Subcutaneous abdominal adipose tissue (tissue), 5 donors: ENCODE results near the gene VGLL4.

Source experiments
- H3K27ac ChIP-seq: one replicate; pipeline ENCODE4 v1.7.0; 2013; ENCODE audit warnings: low read depth, mild to moderate bottlenecking, inconsistent platforms, low read length, moderate library complexity
- H3K27me3 ChIP-seq, 5 donors: one replicate each; pipeline ENCODE4 v1.7.0; 2013; ENCODE audit warnings: low read length in 5 of 5, inconsistent platforms in 1 of 5; ENCODE audit not compliant: control insufficient read depth in 5 of 5, insufficient read depth in 4 of 5
- H3K36me3 ChIP-seq, 5 donors: one replicate each; pipeline ENCODE4 v1.7.0; 2013; ENCODE audit warnings: low read length in 5 of 5; ENCODE audit not compliant: control insufficient read depth in 5 of 5, insufficient read depth in 5 of 5
- H3K4me1 ChIP-seq, 5 donors: one replicate each; pipeline ENCODE4 v1.7.0; 2013; ENCODE audit warnings: low read length in 5 of 5, mild to moderate bottlenecking in 3 of 5, moderate library complexity in 1 of 5; ENCODE audit not compliant: control insufficient read depth in 5 of 5, insufficient read depth in 5 of 5
- H3K4me3 ChIP-seq, 5 donors: one replicate each; pipeline ENCODE4 v1.7.0; 2013; ENCODE audit warnings: low read length in 5 of 5, low read depth in 1 of 5
- H3K9ac ChIP-seq, 5 donors: one replicate each; pipeline ENCODE4 v1.7.0; 2013; ENCODE audit warnings: low read length in 5 of 5, mild to moderate bottlenecking in 4 of 5, moderate library complexity in 3 of 5
- H3K9me3 ChIP-seq, 5 donors: one replicate each; pipeline ENCODE4 v1.7.0; 2013; ENCODE audit warnings: low read length in 5 of 5; ENCODE audit not compliant: control insufficient read depth in 5 of 5
- donor health status: healthy.
- donor health status: healthy.
- donor health status: healthy.
- donor health status: healthy.
- donor health status: healthy.

VGLL4 gene

DNA sequence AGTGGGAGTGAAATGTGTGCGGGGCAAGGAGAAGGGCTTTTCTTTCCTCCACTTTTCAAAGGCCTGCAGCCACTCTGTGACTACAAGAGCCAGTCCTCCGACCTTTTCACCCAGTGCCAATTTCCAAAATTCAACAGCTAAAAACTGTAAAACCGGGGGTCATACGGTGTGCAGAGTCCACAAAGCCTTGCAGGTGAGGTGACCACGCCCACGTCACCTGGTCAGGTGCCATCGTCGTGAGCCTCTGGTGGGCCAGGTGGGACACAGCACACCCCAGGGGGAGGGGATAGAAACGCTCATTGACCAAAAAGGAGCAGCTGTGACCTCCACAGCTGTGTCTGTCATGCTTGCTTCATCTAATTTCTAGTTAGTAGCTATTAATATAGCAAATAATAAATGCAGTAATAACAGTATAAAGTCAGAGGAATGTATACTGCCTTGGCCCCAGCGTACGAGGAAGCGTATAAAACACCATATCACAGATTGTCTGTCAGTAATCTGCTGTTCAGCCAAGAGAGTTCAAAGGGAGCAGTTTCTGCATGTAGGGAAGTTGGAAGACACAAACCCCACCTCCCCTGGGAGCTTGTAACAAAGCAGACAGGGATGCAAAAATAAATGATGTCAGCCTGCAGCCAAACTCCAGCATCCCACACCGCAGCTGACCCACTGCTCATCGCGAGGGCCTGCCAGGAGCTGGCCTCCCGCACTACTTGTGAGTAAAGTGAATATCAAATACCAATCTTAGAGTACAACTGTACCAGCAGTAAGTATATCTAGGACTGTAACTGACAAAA, 86.7 kb downstream of the VGLL4 start:
- Histone ChIP-seq H3K4me3 (no peak overlapping the region), H3K4me1 (peaks cover 0 to 50% (median 38%) of the 10 kb centered on the region in 5 donors), H3K27ac (no peak overlapping the region), H3K27me3 (no peaks in the 10 kb centered on the region), H3K9ac (peak overlapping the region in 1 of 5 donors; percentile 1), H3K9me3 (no peaks in the 10 kb centered on the region), H3K36me3 (peaks cover 0 to 69% (median 58%) of the 10 kb centered on the region in 5 donors)

DNA sequence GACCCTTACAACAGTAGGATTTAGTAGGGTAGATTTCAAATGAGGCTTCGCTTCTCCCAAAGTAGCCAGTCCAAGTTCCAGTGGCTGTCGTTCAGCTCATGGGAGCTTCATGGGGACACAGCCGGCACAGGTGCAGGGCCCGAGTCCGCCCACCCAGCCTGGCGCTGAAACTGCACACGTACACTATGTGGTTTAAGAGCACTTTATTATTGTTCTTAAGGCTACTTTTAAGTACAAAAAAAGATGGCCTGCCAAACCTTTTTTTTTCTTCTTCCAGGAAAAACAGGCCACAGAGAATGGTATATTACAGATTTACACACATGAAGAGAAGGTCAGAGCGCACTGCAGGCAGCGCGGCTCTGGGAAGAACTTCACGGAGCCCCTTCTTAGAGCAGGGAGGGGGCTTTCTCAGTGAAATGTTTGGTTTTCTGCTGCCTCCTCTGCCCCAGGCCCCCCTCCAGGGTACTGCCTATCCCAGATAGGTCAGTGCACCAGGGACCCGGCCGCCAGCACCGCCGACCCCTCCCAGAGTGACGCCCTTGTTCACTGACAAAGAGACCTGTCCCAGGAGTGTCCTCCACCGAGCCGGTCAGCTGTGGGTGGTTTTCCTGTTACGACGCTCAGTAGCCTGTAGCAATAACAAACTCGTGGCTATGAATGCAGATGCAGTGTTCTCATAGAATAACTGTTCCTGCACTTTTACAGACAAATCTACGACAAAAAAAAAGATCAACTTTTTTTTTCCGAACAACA, 87.7 kb downstream of the VGLL4 start:
- H3K27ac ChIP-seq, result peak overlapping the region; percentile 6
- H3K36me3 ChIP-seq, result peaks cover 0 to 64% (median 54%) of the 10 kb centered on the region in 5 donors
- no peak overlapping the region for H3K4me3 ChIP-seq
- H3K9me3 ChIP-seq, result no peaks in the 10 kb centered on the region
- H3K27me3 ChIP-seq, result no peaks in the 10 kb centered on the region
- H3K4me1 ChIP-seq, result peaks cover 0 to 52% (median 40%) of the 10 kb centered on the region in 5 donors
- no peak overlapping the region for H3K9ac ChIP-seq

DNA sequence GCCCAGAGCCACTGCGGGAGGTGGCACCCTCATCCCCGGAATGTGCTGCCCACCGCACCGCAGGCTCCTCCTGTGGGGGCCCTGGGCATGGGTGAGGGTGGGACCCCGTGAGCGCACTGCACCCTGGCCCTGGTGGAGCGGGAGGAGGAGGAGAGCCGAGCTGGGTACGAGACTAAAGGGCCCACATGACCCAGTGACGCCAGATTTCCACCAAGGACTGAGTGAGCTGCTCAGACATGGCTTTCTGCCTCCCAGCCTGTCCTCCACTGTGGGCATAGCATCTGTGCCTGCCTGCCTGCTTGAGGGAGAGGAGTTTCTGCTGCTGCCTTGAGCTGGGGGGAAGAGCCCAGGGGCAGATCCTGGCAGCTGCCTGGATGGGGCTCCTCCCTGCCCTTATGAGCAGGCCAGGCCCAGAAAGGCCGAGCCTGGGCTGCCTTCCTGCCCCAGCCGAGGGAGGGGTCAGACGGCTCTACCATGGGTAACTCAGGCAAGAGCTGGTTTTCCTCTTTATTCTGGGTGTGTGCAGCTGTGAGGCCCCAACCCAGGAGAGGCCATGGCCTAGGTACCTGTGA, 88.4 kb downstream of the VGLL4 start:
- Histone ChIP-seq H3K27me3 (no peaks in the 10 kb centered on the region), H3K27ac (peak overlapping the region; percentile 6), H3K4me3 (no peak overlapping the region), H3K9me3 (no peaks in the 10 kb centered on the region), H3K9ac (peak overlapping the region in 1 of 5 donors; percentile 28), H3K36me3 (peaks cover 0 to 58% (median 54%) of the 10 kb centered on the region in 5 donors), H3K4me1 (peaks cover 0 to 51% (median 34%) of the 10 kb centered on the region in 5 donors)

GRCh38 chr3:11554666-11555065, 89.0 kb downstream of the VGLL4 start:
- Histone ChIP-seq H3K36me3 (peaks cover 0 to 54% (median 52%) of the 10 kb centered on the region in 5 donors), H3K27ac (peak overlapping the region; percentile 30), H3K4me1 (peaks cover 0 to 46% (median 27%) of the 10 kb centered on the region in 5 donors)

GRCh38 chr3:11554236-11554610, 89.5 kb downstream of the VGLL4 start:
- Histone ChIP-seq H3K9me3 (no peaks in the 10 kb centered on the region), H3K27me3 (no peaks in the 10 kb centered on the region), H3K4me3 (no peak overlapping the region), H3K4me1 (peaks cover 0 to 44% (median 25%) of the 10 kb centered on the region in 5 donors), H3K27ac (peak overlapping the region; percentile 30), H3K36me3 (peaks cover 0 to 50% (median 47%) of the 10 kb centered on the region in 5 donors), H3K9ac (peak overlapping the region in 1 of 5 donors; percentile 43)

More at GRCh38 chr3:11554666-11555065, 89.0 kb downstream of the VGLL4 start:
- no peak overlapping the region for H3K9ac ChIP-seq
- H3K4me3 ChIP-seq, result no peak overlapping the region
- no peaks in the 10 kb centered on the region for H3K9me3 ChIP-seq
- no peaks in the 10 kb centered on the region for H3K27me3 ChIP-seq

GRCh38 chr3:11553436-11554235, 90.1 kb downstream of the VGLL4 start:
- H3K9me3 ChIP-seq, result no peaks in the 10 kb centered on the region
- peaks cover 0 to 44% (median 41%) of the 10 kb centered on the region in 5 donors for H3K36me3 ChIP-seq
- no peaks in the 10 kb centered on the region for H3K27me3 ChIP-seq
- peaks cover 0 to 44% (median 28%) of the 10 kb centered on the region in 5 donors for H3K4me1 ChIP-seq
- H3K9ac ChIP-seq, result peak overlapping the region in 1 of 5 donors; percentile 43
- H3K27ac ChIP-seq, result peak overlapping the region; percentile 30
- H3K4me3 ChIP-seq, result no peak overlapping the region

DNA sequence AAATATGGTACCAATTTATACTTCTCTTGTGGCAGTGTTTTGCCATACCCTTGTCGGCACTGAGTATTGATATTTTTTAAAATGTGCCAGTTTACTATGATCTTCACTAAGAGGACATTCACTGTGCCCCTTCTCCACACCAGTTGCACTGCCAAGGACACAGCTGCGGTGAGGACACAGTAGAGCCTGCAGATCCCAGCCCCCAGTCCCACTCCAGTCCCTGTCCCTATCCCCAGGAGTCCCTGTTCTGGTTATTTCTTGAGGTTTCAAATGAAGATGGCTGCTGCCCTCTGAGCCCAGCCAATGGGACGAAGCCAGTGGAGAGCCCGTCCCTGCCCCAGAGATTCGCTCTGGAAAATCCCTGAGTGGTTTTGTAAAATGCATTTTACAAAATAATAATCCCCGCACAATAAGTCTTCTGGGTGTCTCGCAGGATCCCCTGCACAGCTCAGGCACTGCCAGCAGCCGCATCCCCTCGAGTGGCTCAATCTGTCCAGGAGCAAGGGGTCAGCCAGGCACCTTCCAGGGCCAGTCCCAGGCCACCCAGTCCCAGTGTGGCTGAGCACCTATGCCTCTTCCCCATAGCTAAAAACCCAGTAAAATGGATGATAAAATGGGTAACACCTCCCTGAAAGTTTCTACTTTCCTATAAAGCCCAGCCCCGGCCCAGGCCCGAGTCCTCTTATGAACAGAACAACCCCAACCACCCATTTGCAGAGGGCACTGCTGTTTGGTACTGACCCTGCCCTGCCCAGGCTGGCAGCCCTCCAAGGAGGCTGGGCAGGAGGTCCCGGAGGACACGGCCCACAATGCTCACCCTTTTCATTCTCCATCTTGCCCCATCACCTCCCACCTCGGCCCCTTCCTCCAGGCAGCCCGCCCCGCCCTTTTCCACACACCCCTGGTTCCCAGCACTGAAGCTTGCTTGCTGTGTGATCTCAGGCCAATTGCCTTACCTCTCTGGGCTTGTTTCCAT, 91.1 kb downstream of the VGLL4 start:
- no peak overlapping the region for H3K27ac ChIP-seq
- peaks cover 0 to 1% (median 0%) of the 10 kb centered on the region in 5 donors for H3K9me3 ChIP-seq
- H3K9ac ChIP-seq, result no peak overlapping the region
- H3K36me3 ChIP-seq, result peaks cover 0 to 34% (median 33%) of the 10 kb centered on the region in 5 donors
- H3K27me3 ChIP-seq, result no peaks in the 10 kb centered on the region
- peaks cover 0 to 40% (median 28%) of the 10 kb centered on the region in 5 donors for H3K4me1 ChIP-seq
- H3K4me3 ChIP-seq, result no peak overlapping the region

- Histone ChIP-seq H3K36me3 (peaks cover 0 to 25% (median 20%) of the 10 kb centered on the region in 5 donors), H3K27ac (peak overlapping the region; percentile 28), H3K27me3 (no peaks in the 10 kb centered on the region), H3K9me3 (peaks cover 0 to 4% (median 0%) of the 10 kb centered on the region in 5 donors), H3K4me1 (peaks cover 0 to 30% (median 19%) of the 10 kb centered on the region in 5 donors), H3K4me3 (peak overlapping the region in 2 of 5 donors; percentile 34 to 41), H3K9ac (no peak overlapping the region)
Observed at GRCh38 chr3:11551036-11551435, 92.7 kb downstream of the VGLL4 start.
